Caco-2 (cell line): ENCODE results near the gene C3orf33. TPM values are rescaled to one million over a fixed set of nuclear protein-coding genes. Genes with fewer than 3 reads are reported as not detected.
A peak's percentile ranks its signal among the peaks of the same experiment; 100 is the strongest.

Source experiments
- BruUV-seq: library from RNA; stranded (reverse); fragments of 400-500 nt; replicated peaks from 2 replicates; lab custom pipeline; 2021; lab: Mats Ljungman, UMichigan
- CTCF ChIA-PET: fragments of 300-600 bp; sonication (Branson Sonifier 250); formaldehyde crosslinking; loops from one replicate; lab custom pipeline; 2022; ENCODE audit warnings: antibody characterized with exemption; lab: Charles Lee
- POLR2A ChIA-PET: fragments of 300-600 bp; sonication (Branson Sonifier 250); formaldehyde crosslinking; loops from one replicate; lab custom pipeline; 2022; ENCODE audit warnings: antibody characterized with exemption; lab: Charles Lee
- DNase-seq, 2 experiments: peaks; one replicate each; pipeline versions ENCODE4 v3.0.0 to v3.0.0-alpha.2; 2020 to 2022
- H3K27me3 ChIP-seq: replicated peaks from 2 replicates; pipeline ENCODE4 v1.6.0; 2011; ENCODE audit warnings: low read length; ENCODE audit not compliant: control insufficient read depth, insufficient read depth
- H3K36me3 ChIP-seq: 2 replicates; pipeline ENCODE4 v1.5.1; 2011; ENCODE audit warnings: low read length; ENCODE audit not compliant: control insufficient read depth, insufficient read depth
- H3K4me1 ChIP-seq: fragments of 250-450 bp; sonication (Bioruptor Pico); 2 replicates; pipeline ENCODE4 v1.5.1; 2020; ENCODE audit warnings: mild to moderate bottlenecking
- H3K4me3 ChIP-seq: 2 replicates; pipeline ENCODE4 v1.5.1; 2011; ENCODE audit warnings: low read depth, mild to moderate bottlenecking, control low read depth, low read length
- H3K9me3 ChIP-seq: fragments of 250-450 bp; sonication (Bioruptor Pico); 2 replicates; pipeline ENCODE4 v1.5.1; 2020; ENCODE audit warnings: mild to moderate bottlenecking, moderate library complexity
- H3K27ac Mint-ChIP-seq: one replicate; pipeline ENCODE4 v1.8.0; 2022; ENCODE audit warnings: mixed read lengths; ENCODE audit not compliant: unreplicated experiment
- H3K27me3 Mint-ChIP-seq: one replicate; pipeline ENCODE4 v1.8.0; 2022; ENCODE audit warnings: mixed read lengths; ENCODE audit not compliant: insufficient read depth, unreplicated experiment
- H3K36me3 Mint-ChIP-seq: one replicate; pipeline ENCODE4 v1.8.0; 2022; ENCODE audit warnings: mild to moderate bottlenecking, mixed read lengths; ENCODE audit not compliant: insufficient read depth, unreplicated experiment
- H3K4me1 Mint-ChIP-seq: one replicate; pipeline ENCODE4 v1.8.0; 2022; ENCODE audit warnings: low read depth, mixed read lengths; ENCODE audit not compliant: unreplicated experiment
- H3K4me3 Mint-ChIP-seq: one replicate; pipeline ENCODE4 v1.8.0; 2022; ENCODE audit warnings: mild to moderate bottlenecking, moderate library complexity, mixed read lengths; ENCODE audit not compliant: unreplicated experiment
- H3K9me3 Mint-ChIP-seq: one replicate; pipeline ENCODE4 v1.8.0; 2022; ENCODE audit warnings: mixed read lengths; ENCODE audit not compliant: unreplicated experiment
- intact Hi-C: fragments of 100-400 bp; cut with micrococcal nuclease; formaldehyde crosslinking; loops from one replicate; pipeline ENCODE4 v1.10.0; 2022; ENCODE audit not compliant: unreplicated experiment
- total RNA-seq: library from RNA; stranded (reverse); gene quantifications from 2 replicates; pipeline ENCODE4 v1.2.3, GENCODE V29; 2022
- TF ChIP-seq, protein P1 (sequence below), 2 experiments: fragments of 200-600 bp in 1 of 2; IDR thresholded peaks; 1 replicate in 1 of 2; 2 replicates in 1 of 2; pipeline versions ENCODE4 v1.5.1 to v1.8.0; 2011 to 2022; ENCODE audit warnings: antibody characterized with exemption in 1 of 2, control low read depth in 1 of 2, inconsistent platforms in 1 of 2, low read depth in 1 of 2, low read length in 1 of 2, mild to moderate bottlenecking in 1 of 2, moderate library complexity in 1 of 2; ENCODE audit not compliant: insufficient read depth in 1 of 2, severe bottlenecking in 1 of 2, unreplicated experiment in 1 of 2

Gene C3orf33
- total RNA-seq, 1 experiment from 2014 or later = 5.4 TPM

DNA sequence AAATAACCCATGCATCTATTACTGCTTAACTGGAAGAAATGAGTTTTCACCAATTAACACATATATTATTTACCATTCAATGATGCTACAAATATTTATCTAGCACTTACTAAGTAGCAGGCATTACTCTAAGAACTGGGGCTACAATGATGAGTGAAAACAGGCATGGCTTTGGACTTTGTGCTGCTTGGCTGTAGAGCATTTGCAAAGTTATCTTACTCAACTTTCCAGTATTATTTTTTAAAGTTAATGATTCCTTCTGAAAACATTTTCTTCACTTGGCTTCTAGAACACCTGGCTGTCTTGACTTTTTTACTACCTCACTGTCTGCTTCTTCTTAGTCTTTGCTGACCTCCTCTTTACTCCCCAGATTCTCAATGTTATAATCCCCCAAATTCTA is 1.8 kb downstream of the C3orf33 start:
- no peaks in the 10 kb centered on the region for H3K36me3 Mint-ChIP-seq
- no peaks in the 10 kb centered on the region for H3K9me3 Mint-ChIP-seq
- H3K36me3 ChIP-seq = no peaks in the 10 kb centered on the region
- TF ChIP-seq, protein P1, sequence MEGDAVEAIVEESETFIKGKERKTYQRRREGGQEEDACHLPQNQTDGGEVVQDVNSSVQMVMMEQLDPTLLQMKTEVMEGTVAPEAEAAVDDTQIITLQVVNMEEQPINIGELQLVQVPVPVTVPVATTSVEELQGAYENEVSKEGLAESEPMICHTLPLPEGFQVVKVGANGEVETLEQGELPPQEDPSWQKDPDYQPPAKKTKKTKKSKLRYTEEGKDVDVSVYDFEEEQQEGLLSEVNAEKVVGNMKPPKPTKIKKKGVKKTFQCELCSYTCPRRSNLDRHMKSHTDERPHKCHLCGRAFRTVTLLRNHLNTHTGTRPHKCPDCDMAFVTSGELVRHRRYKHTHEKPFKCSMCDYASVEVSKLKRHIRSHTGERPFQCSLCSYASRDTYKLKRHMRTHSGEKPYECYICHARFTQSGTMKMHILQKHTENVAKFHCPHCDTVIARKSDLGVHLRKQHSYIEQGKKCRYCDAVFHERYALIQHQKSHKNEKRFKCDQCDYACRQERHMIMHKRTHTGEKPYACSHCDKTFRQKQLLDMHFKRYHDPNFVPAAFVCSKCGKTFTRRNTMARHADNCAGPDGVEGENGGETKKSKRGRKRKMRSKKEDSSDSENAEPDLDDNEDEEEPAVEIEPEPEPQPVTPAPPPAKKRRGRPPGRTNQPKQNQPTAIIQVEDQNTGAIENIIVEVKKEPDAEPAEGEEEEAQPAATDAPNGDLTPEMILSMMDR (IDR thresholded peaks at IDR 0.05; ENCODE audit: insufficient read depth in 1 of 2, low read depth in 1 of 2, low read length in 1 of 2, severe bottlenecking in 1 of 2, unreplicated experiment in 1 of 2) = no peak
- H3K27me3 Mint-ChIP-seq = no peaks in the 10 kb centered on the region
- no peak overlapping the region for H3K27ac Mint-ChIP-seq
- H3K4me1 Mint-ChIP-seq = peaks cover 9% of the 10 kb centered on the region
- no peaks in the 10 kb centered on the region for H3K27me3 ChIP-seq
- H3K4me1 ChIP-seq = 0 out of 2 replicates have a peak, but pooled peaks cover 7% of the 10 kb centered on the region
- no peak for DNase-seq
- no peak overlapping the region for H3K4me3 Mint-ChIP-seq
- CTCF ChIA-PET = no interaction called here
- no peaks in the 10 kb centered on the region for H3K9me3 ChIP-seq
- intact Hi-C loops = loop anchor here (2.0 kb wide), 1 partner anchor 56 kb away; no protein-coding TSS in a partner anchor
- no peak overlapping the region for H3K4me3 ChIP-seq
- POLR2A ChIA-PET = no interaction called here
- no TSS peak for BruUV-seq

GRCh38 chr3:155792532-155792931 is 13.5 kb downstream of the C3orf33 start:
- TF ChIP-seq, protein P1 (IDR thresholded peaks at IDR 0.05; ENCODE audit: insufficient read depth in 1 of 2, low read depth in 1 of 2, low read length in 1 of 2, severe bottlenecking in 1 of 2, unreplicated experiment in 1 of 2) = no peak
- ChIA-PET POLR2A (no interaction called here), CTCF (no interaction called here)
- Mint-ChIP-seq H3K36me3 (no peaks in the 10 kb centered on the region), H3K4me3 (no peak overlapping the region), H3K27ac (peak overlapping the region; percentile 1), H3K4me1 (peaks cover 10% of the 10 kb centered on the region), H3K27me3 (no peaks in the 10 kb centered on the region), H3K9me3 (peaks cover 7% of the 10 kb centered on the region)
- Histone ChIP-seq H3K9me3 (no peaks in the 10 kb centered on the region), H3K27me3 (no peaks in the 10 kb centered on the region), H3K4me3 (no peak overlapping the region), H3K36me3 (no peaks in the 10 kb centered on the region), H3K4me1 (no peaks in the 10 kb centered on the region)
- intact Hi-C loops = no loop called here
- DNase-seq = no peak
- no TSS peak for BruUV-seq

DNA sequence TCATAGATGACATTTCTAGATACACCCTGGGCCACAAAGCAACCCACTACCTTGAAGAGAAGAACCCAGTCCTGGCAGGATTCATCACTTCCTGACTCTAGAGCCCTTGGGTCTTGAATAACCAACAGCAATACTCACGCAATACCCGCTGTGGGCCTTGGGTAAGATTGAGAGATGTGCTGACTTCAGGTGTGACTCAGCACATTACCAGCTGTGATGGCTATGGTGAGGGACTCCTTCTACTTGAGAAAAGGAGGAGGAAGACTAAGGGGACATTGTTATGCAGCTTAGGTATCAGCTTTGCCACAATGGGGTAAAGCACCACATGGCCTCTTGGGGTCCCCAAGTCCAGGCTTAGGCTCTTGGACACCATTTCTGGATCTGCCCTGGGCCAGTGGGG is 14.9 kb downstream of the C3orf33 start:
- CTCF ChIA-PET = no interaction called here
- Mint-ChIP-seq H3K9me3 (peaks cover 7% of the 10 kb centered on the region), H3K27me3 (no peaks in the 10 kb centered on the region), H3K27ac (no peak overlapping the region), H3K4me3 (no peak overlapping the region), H3K4me1 (peaks cover 10% of the 10 kb centered on the region), H3K36me3 (no peaks in the 10 kb centered on the region)
- BruUV-seq = no TSS peak
- Histone ChIP-seq H3K4me3 (no peak overlapping the region), H3K9me3 (no peaks in the 10 kb centered on the region), H3K36me3 (no peaks in the 10 kb centered on the region), H3K27me3 (no peaks in the 10 kb centered on the region), H3K4me1 (no peaks in the 10 kb centered on the region)
- intact Hi-C loops = no loop called here
- DNase-seq = no peak
- TF ChIP-seq, protein P1 (IDR thresholded peaks at IDR 0.05; ENCODE audit: insufficient read depth in 1 of 2, low read depth in 1 of 2, low read length in 1 of 2, severe bottlenecking in 1 of 2, unreplicated experiment in 1 of 2) = no peak
- POLR2A ChIA-PET = interaction anchor here (0.6 kb wide), 1 partner anchor 15 kb away, joined by 3 read pairs; no protein-coding TSS in a partner anchor
